Amygdala (tissue), 56 donors: Measurements from ENCODE around the gene TRABD2A.
"Not testable (repeated sequence)": the region's sequence is repeated elsewhere in the genome, so short reads cannot be mapped to it uniquely, and the experiment has no call there.

Source experiments
- DNase-seq, 56 donors: peaks; one replicate each; lab custom pipeline; 2025; lab: John Stamatoyannopoulos, UW

The TRABD2A gene, protein sequence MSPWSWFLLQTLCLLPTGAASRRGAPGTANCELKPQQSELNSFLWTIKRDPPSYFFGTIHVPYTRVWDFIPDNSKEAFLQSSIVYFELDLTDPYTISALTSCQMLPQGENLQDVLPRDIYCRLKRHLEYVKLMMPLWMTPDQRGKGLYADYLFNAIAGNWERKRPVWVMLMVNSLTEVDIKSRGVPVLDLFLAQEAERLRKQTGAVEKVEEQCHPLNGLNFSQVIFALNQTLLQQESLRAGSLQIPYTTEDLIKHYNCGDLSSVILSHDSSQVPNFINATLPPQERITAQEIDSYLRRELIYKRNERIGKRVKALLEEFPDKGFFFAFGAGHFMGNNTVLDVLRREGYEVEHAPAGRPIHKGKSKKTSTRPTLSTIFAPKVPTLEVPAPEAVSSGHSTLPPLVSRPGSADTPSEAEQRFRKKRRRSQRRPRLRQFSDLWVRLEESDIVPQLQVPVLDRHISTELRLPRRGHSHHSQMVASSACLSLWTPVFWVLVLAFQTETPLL

GRCh38 chr2:84880645-84881521 lies at the start of gene TRABD2A:
TRABD2A (minus strand) TSS chr2:84881084; CDS start chr2:84881039, 45 bp downstream.
- no peak for DNase-seq

DNA sequence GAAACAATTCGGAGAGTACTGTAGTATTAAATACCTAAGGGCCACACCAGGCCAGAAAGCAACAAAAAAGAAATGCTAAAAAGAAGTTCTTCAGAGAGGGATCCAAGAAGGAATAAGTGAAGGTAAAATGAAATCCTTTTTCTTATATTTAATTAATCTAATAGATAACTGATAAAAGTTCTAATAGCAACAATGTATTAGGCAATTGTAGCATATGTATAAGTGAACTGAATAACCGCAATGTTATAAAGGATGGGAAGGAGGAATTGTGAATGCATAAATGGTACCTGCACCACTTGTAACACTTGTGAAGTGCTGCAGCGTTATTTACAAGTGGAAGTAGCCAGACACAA lies 46.4 kb upstream of the TRABD2A start:
- DNase-seq = no peak

DNA sequence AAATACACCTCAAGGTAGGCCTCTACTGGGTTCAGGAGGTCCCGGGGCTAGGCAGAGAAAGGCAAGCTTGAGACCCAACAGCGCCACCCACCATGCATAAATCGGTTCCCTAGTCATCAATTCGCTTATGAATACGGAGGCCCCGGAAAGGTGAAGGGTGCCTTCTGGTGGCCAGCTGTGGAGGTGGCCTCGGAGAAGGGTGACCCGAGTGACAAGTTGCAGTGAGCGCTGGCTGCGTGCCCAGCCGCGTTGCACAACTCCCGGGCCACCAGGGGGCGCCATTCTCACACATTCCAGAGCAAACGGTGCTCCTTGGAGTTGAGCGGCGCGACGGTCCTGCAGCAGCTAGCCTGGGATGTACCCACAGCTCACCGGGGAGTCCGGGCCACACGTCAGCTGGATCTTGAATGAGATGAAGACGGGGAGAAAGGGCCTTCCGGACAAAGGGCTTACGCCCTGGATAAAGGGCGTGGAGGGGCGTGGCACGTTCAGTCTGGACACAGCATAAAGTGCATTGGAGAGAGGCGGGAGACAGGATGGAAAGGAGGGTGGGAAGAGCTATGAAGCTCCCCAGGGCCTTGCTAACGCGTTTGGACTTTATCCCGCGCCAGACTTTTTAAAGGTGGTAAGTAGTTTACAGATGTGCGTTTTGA lies 45.0 kb upstream of the TRABD2A start:
- peak; percentile 26 to 95 (median 78) for DNase-seq

GRCh38 chr2:84925336-84925723 lies 44.4 kb upstream of the TRABD2A start:
- no peak for DNase-seq

GRCh38 chr2:84924173-84925106 lies 43.6 kb upstream of the TRABD2A start:
- no peak for DNase-seq

- no peak for DNase-seq
These were observed 42.1 kb upstream of the TRABD2A start for GRCh38 chr2:84923009-84923408.

GRCh38 chr2:84919885-84920580 lies 39.1 kb upstream of the TRABD2A start:
- DNase-seq = peak in 22 of 56 donors; percentile 1 to 54 (median 22)

DNA sequence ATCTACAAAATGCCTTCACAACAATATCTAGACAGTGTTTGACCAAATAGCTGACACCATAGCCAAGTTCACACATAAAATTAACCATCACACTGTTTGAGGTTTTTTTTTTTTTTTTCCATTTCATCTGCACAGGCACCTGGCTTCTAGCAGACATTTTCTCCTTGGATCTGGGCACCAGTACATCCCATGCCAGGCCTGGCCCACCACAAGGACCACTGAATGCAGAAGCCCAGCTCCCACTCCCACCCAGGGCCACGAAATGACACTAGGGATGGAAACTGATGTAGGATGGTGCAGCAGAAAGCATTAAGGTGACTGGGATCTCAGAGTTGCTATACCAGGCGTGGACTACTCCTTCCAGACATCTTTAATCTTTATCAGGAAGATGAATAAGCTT lies 37.5 kb upstream of the TRABD2A start:
- DNase-seq = no peak

- not testable (repeated sequence) for DNase-seq
These were observed 36.9 kb upstream of the TRABD2A start for GRCh38 chr2:84917821-84918220.

DNA sequence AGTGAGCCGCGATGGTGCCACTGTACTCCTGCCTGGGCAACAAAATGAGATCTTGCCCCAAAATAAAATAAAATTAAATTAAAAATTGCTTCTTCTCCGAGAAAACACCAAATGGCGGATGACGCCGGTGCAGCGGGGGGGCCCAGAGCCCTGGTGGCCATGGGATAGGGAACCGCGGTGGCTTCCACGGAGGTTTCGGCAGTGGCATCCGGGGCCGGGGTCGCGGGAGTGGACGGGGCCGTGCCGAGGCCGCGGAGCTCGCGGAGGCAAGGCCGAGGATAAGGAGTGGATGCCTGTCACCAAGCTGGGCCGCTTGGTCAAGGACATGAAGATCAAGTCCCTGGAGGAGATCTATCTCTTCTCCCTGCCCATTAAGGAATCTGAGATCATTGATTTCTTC lies 34.8 kb upstream of the TRABD2A start:
- DNase-seq = not testable (repeated sequence)

DNA sequence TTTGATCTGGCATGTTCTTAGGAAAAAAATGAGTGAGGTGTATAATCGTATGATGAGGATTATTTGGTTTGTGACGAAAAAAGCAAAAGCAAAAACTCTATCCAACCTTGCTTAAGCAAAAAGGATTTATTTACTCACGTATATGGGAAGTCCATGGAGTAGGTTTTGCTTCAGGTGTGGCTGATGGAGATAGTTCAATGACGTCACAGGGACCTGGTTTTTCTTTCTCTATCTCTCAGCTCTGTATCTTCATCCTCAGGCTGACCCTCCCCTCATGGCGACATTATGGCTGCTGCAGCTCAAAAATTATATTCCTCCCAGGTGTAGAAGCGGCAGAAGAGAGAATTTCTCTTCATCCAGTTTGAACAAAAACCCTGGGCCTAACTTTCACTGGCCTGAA lies 33.5 kb upstream of the TRABD2A start:
- DNase-seq = no peak

- no peak for DNase-seq
These were observed 32.1 kb upstream of the TRABD2A start for GRCh38 chr2:84912984-84913383.

GRCh38 chr2:84911135-84911678 lies 30.3 kb upstream of the TRABD2A start:
- no peak for DNase-seq

DNA sequence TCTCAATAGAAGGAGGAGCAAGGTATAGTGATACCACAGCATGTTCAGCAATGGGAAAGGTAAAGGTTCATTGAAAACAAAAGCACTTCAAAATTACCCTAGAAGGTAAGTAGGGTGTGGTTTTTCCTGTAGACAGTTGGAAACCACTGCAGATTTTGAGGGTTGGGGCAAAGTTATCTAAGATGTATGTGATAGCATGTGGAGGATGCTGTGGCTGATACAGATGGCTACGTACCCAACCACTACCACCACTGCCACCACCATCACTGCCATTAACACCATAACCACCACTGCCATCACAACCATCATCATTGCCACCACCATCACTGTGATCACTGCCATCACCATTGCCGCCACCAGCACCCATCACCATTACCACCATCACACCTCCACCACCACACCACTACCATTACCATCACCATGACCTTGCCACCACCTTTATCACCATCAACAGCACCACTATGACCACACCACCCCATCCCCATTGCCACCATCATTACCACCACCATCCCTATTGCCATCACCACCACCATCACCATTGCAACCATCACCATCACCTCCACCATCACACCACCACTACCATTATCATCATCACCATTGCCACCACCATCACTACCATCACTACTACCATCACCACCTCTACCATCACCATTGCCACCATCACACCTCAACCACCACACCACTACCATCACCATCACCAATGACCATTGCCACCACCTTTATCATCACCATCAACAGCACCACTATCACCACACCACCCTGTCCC lies 28.2 kb upstream of the TRABD2A start:
- DNase-seq = no peak

DNA sequence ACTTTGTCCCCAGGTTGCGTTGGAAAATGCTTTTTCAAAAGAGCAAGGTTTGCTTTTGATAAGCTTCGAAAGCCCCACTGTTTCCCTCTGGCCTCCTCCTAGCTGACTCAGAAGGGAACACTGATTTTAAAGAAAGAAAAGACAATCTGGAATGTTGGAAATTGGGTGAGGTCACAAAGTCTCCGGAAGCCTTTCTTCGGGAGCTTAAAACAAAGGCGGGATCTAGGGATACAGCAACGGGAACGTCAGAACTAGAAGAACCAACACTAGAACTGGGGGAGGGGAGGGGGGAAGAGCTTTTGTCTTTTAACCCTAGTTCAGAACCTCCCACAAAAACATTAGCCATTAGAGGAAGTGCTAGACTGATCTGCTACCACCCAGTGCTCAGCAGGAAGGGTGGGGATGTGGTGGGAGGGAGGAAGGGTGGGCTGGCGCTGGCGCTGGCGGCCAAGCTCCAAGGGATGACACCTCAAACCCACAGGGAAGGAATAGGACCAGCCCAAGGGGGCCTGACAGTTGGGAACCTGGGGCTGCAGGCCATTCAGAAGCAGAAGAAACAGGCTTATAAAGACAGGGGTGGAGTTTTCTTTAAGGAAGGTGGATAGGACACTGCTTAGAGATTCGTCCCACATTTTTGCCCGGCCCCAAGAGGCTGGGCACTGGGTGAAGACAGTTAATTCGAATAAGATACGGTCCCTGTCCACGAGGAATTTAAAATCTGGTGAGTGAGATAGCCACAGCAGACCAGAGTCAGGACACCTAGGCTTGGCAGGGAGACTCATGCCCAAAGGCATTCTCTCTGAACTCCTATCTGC lies 26.2 kb upstream of the TRABD2A start:
- peak in 17 of 56 donors; percentile 8 to 71 (median 23) for DNase-seq

GRCh38 chr2:84906108-84906899 lies 25.4 kb upstream of the TRABD2A start:
- DNase-seq = peak in 23 of 56 donors; percentile 5 to 40 (median 27)
